ENCODE measurements around the gene GUCD1. TPM values are rescaled to one million over a fixed set of nuclear protein-coding genes. Genes with fewer than 3 reads are reported as not detected.
A peak's percentile ranks its signal among the peaks of the same experiment; 100 is the strongest.

Gene GUCD1
- total and polyA plus RNA-seq, 7 donors: 85.6 to 301 (median 98.6) TPM

DNA sequence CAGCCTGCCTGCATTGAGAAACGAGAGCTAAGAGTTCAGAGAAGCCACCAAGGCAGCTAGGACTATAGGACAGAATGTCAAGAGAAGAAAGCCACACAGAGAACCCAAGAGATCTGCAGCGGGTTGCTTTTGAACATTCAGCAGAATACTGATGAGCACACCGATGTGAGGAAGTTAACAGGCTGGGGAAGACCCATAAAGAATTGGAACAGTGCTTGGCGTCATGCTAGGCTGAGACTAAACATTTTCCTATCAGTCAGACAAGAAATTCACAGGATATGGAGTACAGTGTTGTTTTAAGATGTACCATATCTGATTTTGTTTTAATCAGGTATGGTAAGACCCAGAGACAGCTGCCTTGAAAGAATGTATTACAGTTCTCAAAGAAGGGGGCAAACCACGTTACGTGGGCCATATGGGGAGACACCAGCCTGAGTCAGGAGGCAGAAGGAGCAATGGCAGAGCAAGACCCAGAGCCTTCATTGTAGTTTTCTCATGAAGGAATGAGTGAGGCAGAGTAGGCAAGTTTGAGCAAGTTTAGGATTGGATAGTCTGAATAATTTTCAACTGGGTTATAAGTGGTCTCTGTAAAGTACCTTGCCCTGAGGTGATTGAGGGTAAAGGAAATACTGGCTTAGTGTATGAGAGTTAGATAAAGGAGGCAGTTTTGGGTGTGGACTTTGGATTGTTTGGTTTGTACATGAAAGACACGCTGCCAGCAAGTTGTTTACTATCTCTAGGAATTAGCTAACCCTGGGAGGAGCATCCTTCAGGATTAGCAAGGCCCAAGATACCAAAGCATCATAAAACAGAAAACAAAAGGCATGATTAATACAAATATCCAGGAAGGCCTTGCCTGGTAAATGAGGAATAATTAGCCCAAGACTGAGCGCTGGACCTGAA is 23.7 kb upstream of the GUCD1 start:
- no peaks in the 10 kb centered on the region for H3K9me3 ChIP-seq
- 24 to 70% methylated on average over 8 of the region's 8 CpGs for WGBS, 2 donors
- TF ChIP-seq POLR2AphosphoS5 (IDR thresholded peaks at IDR 0.05) (no peak), EP300 (IDR thresholded peaks at IDR 0.05) (no peak), POLR2A (IDR thresholded peaks at IDR 0.05) (no peak)
- TF ChIP-seq, protein P1, sequence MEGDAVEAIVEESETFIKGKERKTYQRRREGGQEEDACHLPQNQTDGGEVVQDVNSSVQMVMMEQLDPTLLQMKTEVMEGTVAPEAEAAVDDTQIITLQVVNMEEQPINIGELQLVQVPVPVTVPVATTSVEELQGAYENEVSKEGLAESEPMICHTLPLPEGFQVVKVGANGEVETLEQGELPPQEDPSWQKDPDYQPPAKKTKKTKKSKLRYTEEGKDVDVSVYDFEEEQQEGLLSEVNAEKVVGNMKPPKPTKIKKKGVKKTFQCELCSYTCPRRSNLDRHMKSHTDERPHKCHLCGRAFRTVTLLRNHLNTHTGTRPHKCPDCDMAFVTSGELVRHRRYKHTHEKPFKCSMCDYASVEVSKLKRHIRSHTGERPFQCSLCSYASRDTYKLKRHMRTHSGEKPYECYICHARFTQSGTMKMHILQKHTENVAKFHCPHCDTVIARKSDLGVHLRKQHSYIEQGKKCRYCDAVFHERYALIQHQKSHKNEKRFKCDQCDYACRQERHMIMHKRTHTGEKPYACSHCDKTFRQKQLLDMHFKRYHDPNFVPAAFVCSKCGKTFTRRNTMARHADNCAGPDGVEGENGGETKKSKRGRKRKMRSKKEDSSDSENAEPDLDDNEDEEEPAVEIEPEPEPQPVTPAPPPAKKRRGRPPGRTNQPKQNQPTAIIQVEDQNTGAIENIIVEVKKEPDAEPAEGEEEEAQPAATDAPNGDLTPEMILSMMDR (IDR thresholded peaks at IDR 0.05): no peak
- no peaks in the 10 kb centered on the region for H3K27me3 ChIP-seq
- intact Hi-C loops (cut with DNase I): no loop called here
- H3K27ac ChIP-seq: peak overlapping the region in 2 of 4 donors; percentile 13 to 39
- no peak for DNase-seq
- peaks cover 0 to 30% (median 9%) of the 10 kb centered on the region in 4 donors for H3K4me1 ChIP-seq
- peaks cover 0 to 36% (median 6%) of the 10 kb centered on the region in 4 donors for H3K36me3 ChIP-seq
- no peak overlapping the region for H3K4me3 ChIP-seq

DNA sequence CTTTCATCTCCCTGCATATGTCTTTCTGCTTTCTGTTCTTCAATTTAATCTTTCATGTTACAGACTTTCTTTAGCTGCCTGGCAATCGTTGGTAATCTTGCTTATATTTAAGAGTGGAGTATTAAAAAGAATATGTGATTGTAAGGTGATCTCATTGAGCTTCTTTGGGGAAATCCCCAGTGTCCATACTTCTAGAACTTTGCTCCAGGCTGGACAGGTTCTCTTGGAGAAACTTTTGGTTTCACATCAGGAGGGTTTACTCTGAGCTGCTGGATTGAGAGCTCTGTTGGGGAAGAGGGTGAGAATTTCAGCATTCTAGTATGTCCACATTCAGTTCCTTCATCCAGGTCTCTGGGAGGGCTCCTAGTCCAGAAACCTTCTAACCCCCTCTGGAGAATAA is 21.8 kb upstream of the GUCD1 start:
- Histone ChIP-seq H3K4me1 (peaks cover 0 to 21% (median 2%) of the 10 kb centered on the region in 4 donors), H3K9me3 (no peaks in the 10 kb centered on the region), H3K27me3 (no peaks in the 10 kb centered on the region), H3K36me3 (peaks cover 5 to 54% (median 15%) of the 10 kb centered on the region in 4 donors), H3K27ac (no peak overlapping the region), H3K4me3 (no peak overlapping the region)
- WGBS, 2 donors: 18 to 74% methylated on average over 1 of the region's 1 CpG
- no peak for DNase-seq
- TF ChIP-seq, protein P1 (IDR thresholded peaks at IDR 0.05): no peak
- TF ChIP-seq POLR2A (IDR thresholded peaks at IDR 0.05): no peak
- no peak for TF ChIP-seq EP300 (IDR thresholded peaks at IDR 0.05)
- TF ChIP-seq POLR2AphosphoS5 (IDR thresholded peaks at IDR 0.05): no peak
- intact Hi-C loops (cut with DNase I): no loop called here

DNA sequence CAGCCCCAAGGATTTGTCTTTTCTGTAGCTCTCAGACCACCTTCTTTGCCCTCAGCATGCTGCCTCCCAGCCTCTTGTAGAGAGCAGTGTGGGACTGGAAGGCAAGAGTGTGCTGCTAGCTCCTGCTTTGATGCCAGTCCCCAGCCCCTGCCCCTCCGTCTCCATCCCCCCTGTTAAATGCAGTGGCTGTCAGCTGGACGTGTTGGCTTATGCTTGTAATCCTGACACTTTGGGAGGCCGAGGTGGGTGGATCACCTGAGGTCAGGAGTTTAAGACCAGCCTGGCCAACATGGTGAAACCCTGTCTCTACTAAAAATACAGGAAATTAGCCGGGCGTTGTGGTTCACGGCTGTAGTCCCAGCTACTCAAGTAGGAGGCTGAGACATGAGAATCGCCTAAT is 16.3 kb upstream of the GUCD1 start:
- Histone ChIP-seq H3K4me1 (peaks cover 0 to 9% (median 8%) of the 10 kb centered on the region in 4 donors), H3K4me3 (no peak overlapping the region), H3K27ac (no peak overlapping the region), H3K9me3 (no peaks in the 10 kb centered on the region), H3K27me3 (no peaks in the 10 kb centered on the region), H3K36me3 (peaks cover 12 to 79% (median 38%) of the 10 kb centered on the region in 4 donors)
- DNase-seq: no peak
- WGBS, 2 donors: 93 to 96% methylated on average over 7 of the region's 7 CpGs
- TF ChIP-seq POLR2AphosphoS5 (IDR thresholded peaks at IDR 0.05) (no peak), EP300 (IDR thresholded peaks at IDR 0.05) (no peak), POLR2A (IDR thresholded peaks at IDR 0.05) (no peak)
- TF ChIP-seq, protein P1 (IDR thresholded peaks at IDR 0.05): no peak
- intact Hi-C loops (cut with DNase I): no loop called here

DNA sequence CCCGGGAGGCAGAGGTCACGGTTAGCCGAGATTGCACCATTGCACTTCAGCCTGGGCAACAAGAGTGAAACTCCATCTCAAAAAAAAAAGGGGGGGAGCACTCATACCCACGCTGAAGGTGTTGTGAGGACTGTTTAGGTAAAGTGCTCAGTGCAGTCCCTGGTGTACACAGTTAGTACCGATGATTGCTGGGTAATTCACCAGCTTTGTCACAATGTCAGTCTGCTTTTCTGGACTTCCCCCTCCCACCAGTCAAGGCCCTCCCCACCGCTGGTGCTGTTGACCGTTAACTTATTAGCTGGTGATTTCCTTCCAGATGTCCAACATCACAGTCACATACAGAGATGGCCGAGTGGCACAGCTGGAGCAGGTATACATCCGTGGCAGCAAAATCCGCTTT is 12.7 kb upstream of the GUCD1 start:
- TF ChIP-seq POLR2A (IDR thresholded peaks at IDR 0.05): no peak
- TF ChIP-seq EP300 (IDR thresholded peaks at IDR 0.05): no peak
- TF ChIP-seq, protein P1 (IDR thresholded peaks at IDR 0.05): no peak
- no peak for TF ChIP-seq POLR2AphosphoS5 (IDR thresholded peaks at IDR 0.05)
- no peak for DNase-seq
- 80 to 85% methylated on average over 10 of the region's 10 CpGs for WGBS, 2 donors
- no peak overlapping the region for H3K4me3 ChIP-seq
- peaks cover 12 to 58% (median 32%) of the 10 kb centered on the region in 4 donors for H3K36me3 ChIP-seq
- intact Hi-C loops (cut with DNase I): no loop called here
- H3K27ac ChIP-seq: peak overlapping the region in 1 of 4 donors; percentile 2
- peaks cover 0 to 36% (median 24%) of the 10 kb centered on the region in 4 donors for H3K4me1 ChIP-seq
- H3K27me3 ChIP-seq: no peaks in the 10 kb centered on the region
- H3K9me3 ChIP-seq: no peaks in the 10 kb centered on the region
